BLaER1 (cell line): ENCODE data around the gene AXL.
A peak's percentile ranks its signal among the peaks of the same experiment; 100 is the strongest.
"Not testable (repeated sequence)": the region's sequence is repeated elsewhere in the genome, so short reads cannot be mapped to it uniquely, and the experiment has no call there.

Source experiments
- H3K27ac ChIP-seq: shearing (Covaris generic); formaldehyde crosslinking; 2 replicates; pipeline ENCODE4 v1.8.1; 2022
- H3K27me3 ChIP-seq: shearing (Covaris generic); formaldehyde crosslinking; 2 replicates; pipeline ENCODE4 v1.8.1; 2022
- H3K36me3 ChIP-seq: shearing (Covaris generic); formaldehyde crosslinking; 2 replicates; pipeline ENCODE4 v1.8.1; 2022
- H3K4me1 ChIP-seq: shearing (Covaris generic); formaldehyde crosslinking; 2 replicates; pipeline ENCODE4 v1.8.1; 2022
- H3K4me2 ChIP-seq: shearing (Covaris generic); formaldehyde crosslinking; 2 replicates; pipeline ENCODE4 v1.8.1; 2022
- H3K4me3 ChIP-seq: shearing (Covaris generic); formaldehyde crosslinking; 2 replicates; pipeline ENCODE4 v1.8.1; 2022
- H3K9ac ChIP-seq: shearing (Covaris generic); formaldehyde crosslinking; 2 replicates; pipeline ENCODE4 v1.8.1; 2022
- H3K9me3 ChIP-seq: shearing (Covaris generic); formaldehyde crosslinking; 2 replicates; pipeline ENCODE4 v1.8.1; 2022
- H4K20me1 ChIP-seq: shearing (Covaris generic); formaldehyde crosslinking; 2 replicates; pipeline ENCODE4 v1.8.1; 2022
- Cebpa-rat ChIP-seq: shearing (Covaris generic); IDR thresholded peaks from 2 replicates; pipeline ENCODE4 v1.8.1; 2022

Gene AXL

DNA sequence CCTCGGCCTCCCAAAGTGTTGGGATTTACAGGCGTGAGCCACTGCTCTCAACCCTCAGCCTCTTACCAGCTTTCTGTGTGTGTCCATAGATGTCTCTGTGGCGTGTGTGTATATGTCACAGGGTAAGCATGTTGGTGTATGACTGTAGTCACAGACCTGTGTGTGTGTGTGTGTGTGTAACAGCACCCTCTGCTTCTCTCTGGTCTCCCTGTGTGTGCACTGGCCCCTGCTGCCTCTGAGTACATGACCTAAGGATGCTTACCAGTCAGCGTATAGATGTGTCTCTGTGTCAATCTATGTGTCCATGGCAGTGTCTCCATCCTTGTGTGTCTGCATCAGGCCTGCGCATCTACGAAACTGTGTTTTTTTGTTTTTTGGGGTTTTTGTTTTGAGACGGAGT lies 5.6 kb downstream of the AXL start:
- Histone ChIP-seq H3K4me2 (no peak overlapping the region), H3K9me3 (no peaks in the 10 kb centered on the region), H3K36me3 (no peaks in the 10 kb centered on the region), H3K4me3 (no peak overlapping the region), H3K9ac (no peak overlapping the region), H3K27ac (no peak overlapping the region), H4K20me1 (no peaks in the 10 kb centered on the region), H3K4me1 (peaks cover 18% of the 10 kb centered on the region), H3K27me3 (peaks cover 12% of the 10 kb centered on the region)
- TF ChIP-seq Cebpa-rat = no peak

DNA sequence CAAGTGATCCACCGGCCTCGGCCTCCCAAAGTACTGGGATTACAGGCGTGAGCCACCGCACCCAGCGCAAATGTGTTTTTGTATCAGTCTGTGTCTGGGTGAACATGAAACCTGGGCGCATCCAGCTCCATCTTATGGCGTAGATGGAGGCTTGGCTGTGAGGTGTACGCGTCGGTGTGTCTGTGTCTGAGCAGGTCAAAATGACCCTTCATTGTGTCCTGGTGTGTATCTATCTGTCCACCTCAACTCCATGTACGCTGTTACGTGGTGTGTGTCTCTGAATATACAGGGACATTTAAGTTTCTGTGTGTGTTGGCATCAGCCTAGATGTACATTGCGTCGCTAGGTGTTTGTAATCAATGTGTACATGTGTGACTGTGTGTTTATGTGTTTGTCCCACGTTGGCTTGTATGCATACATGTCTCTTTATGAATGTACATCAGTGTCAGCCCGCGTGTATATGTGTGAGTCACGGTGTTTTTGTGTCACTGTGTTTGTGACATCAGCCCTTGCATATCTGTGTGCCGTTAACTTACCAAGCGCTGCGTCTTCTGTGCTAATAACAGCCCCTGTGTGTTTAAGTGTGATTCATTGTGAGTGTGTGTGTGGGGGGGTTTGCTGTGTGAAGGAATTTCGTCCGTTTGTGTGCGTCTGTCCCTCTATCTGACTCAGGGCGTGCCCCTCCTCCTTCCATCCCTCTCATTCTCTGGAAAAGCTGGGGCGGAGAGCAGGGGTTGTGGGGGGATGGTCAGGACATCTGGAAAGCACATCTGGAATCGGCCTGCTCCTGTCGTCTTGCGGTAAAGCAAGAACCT lies 6.4 kb downstream of the AXL start:
- peaks cover 13% of the 10 kb centered on the region for H3K4me1 ChIP-seq
- H3K9ac ChIP-seq = no peak overlapping the region

DNA sequence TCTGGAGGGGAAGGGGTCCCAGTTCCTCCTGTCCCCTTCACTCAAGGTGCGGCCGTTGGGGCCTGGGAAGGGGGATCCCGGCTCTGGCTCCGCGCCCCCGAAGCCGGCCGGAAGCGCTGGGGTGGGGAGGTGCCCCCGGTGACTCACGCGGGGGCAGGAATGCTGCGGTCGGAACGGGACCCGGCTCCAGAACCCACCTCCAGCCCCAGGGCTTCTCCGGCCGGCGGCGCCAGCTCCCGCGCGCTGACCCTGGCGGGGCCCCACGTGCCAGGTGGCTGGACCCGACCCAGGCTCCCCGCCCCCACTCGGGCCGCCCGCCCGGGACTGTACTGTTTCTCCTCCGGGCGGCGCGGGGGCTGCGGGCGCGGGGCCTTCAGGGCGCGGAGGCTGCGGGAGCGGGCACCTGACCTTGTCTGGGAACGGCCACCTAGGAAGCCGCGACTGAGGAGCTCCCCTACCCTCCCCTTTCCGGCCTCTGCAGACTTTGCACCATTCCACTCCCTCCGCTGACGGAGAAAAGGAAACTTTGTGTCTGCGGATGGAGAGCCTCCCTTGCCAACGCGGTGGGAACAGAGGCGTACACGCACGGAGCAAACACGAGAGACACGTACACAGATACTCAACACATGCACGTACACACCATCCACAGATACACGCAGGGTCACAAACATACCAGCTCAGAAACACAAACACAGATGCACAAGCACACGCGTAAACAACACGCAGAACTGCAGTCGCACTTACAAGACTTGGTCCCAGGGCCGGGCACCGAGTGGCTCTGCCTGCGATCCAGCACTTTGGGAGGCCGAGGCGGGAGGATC lies 7.2 kb downstream of the AXL start:
- Histone ChIP-seq H3K27me3 (no peaks in the 10 kb centered on the region), H3K36me3 (no peaks in the 10 kb centered on the region), H3K4me2 (no peak overlapping the region), H3K9ac (no peak overlapping the region), H3K27ac (no peak overlapping the region), H3K4me1 (peaks cover 8% of the 10 kb centered on the region), H3K4me3 (no peak overlapping the region), H3K9me3 (no peaks in the 10 kb centered on the region), H4K20me1 (no peaks in the 10 kb centered on the region)
- TF ChIP-seq Cebpa-rat = no peak

More for the DNA sequence above, 6.4 kb downstream of the AXL start:
- Histone ChIP-seq H3K27ac (no peak overlapping the region), H3K4me3 (no peak overlapping the region), H3K9me3 (no peaks in the 10 kb centered on the region), H3K27me3 (peaks cover 4% of the 10 kb centered on the region), H3K36me3 (no peaks in the 10 kb centered on the region), H4K20me1 (no peaks in the 10 kb centered on the region), H3K4me2 (no peak overlapping the region)
- TF ChIP-seq Cebpa-rat = no peak

DNA sequence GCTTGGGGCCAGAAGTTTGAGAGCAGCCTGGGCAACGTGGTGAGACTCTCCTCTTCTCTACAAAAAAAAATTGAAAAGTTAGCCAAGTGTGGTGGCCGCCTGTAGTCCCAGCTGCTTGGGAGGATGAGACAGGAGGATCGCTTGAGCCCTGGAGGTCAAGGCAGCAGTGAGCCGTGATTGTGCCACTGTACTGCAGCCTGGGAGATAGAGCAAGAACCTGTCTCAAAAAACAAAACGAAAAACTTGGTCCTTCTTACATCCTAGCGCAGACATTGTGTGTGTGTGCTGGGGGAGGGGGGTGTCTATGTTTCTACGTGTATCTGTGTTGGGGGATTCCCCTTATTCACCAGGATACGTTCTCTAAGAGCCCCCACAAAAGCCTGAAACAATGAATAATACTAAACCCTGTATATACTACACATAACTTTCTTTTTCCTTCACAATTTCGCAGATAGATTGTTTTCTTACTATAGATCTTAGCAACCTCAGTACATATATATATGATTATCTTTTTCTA lies 7.9 kb downstream of the AXL start:
- Histone ChIP-seq H3K4me3 (no peak overlapping the region), H3K36me3 (no peaks in the 10 kb centered on the region), H3K4me2 (no peak overlapping the region), H4K20me1 (no peaks in the 10 kb centered on the region), H3K27me3 (no peaks in the 10 kb centered on the region), H3K27ac (no peak overlapping the region), H3K4me1 (peaks cover 8% of the 10 kb centered on the region), H3K9ac (no peak overlapping the region), H3K9me3 (no peaks in the 10 kb centered on the region)
- no peak for TF ChIP-seq Cebpa-rat

DNA sequence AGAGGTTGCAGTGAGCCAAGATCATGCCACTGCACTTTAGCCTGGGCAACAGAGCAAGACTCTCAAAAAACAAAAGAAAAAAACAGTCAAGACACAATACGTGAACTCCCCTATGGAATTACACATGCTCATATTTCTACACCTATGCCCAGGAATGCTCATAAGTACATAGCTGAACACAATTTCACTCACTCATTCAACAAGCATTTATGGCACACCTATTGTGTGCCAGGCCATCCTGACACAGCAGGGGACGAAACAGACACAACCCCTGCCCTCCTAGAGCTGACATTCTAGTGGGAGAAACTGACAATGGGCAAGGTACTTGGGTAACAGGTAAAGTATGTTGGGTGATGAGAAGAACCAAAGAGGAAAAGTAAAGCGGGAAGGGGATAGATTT lies 9.5 kb downstream of the AXL start:
- no peak overlapping the region for H3K27ac ChIP-seq
- H3K4me1 ChIP-seq = peaks cover 8% of the 10 kb centered on the region
- no peak for TF ChIP-seq Cebpa-rat
- H4K20me1 ChIP-seq = no peaks in the 10 kb centered on the region
- no peaks in the 10 kb centered on the region for H3K9me3 ChIP-seq
- peak overlapping the region; percentile 39; the same call in 1 of the 2 replicates for H3K4me2 ChIP-seq
- H3K4me3 ChIP-seq = no peak overlapping the region
- no peaks in the 10 kb centered on the region for H3K36me3 ChIP-seq
- no peaks in the 10 kb centered on the region for H3K27me3 ChIP-seq
- H3K9ac ChIP-seq = no peak overlapping the region

DNA sequence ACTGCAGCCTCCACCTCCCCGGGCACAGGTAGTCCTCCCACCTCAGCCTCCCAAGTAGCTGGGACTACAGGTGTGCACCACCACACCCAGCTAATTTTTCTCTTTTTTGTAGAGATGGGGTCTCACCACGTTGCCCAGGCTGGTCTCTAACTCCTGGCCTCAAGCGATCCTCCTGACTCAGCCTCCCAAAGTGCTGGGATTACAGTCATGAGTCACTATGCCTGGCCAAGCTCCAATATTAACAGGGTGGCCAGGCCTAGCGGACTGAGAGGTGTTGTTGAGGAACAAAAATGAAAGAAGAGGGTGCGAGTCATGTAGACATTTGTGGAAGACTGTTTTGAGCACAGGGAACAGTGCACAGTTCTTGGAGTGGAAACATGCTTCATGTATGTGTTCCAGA lies 10.3 kb downstream of the AXL start:
- H3K4me2 ChIP-seq, H3K27ac ChIP-seq, H3K36me3 ChIP-seq: not testable (repeated sequence)

DNA sequence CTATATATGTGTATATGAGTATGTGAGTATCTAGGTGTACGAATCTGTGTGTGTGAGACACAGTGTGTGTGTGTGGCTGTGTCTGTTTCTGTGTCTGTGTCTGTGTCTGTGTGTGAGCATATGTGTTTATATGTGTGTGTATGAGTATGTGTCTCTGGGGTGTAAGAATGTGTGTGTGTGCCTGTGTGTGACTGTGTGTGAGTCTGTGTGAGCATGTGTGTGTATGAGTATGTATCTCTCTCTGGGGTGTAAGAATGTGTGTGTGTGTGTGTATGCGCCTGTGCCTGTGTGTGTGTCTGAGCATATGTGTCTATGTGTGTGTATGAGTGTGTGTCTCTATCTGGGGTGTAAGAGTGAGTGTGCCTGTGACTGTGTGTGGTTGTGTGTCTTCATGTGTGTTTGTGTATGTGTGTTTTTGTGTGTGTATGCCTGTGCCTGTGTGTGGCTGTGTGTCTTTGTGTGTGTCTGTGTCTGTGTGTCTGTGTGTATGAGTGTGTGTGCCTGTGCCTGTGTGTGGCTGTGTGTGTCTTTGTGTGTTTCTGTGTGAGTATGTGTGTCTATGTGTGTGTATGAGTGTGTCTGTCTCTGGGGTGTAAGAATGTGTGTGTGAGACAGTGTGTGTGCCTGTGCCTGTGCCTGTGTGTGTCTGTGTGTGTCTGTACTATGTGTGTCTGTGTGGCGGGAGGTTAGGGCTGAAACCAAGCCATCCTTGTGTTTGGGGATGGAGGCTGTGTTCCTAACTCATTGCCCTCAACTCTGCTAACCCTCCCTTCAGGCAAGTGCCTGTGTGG lies 11.2 kb downstream of the AXL start:
- Histone ChIP-seq H3K9me3 (no peaks in the 10 kb centered on the region), H3K4me1 (peaks cover 8% of the 10 kb centered on the region), H3K27ac (no peak overlapping the region), H3K4me2 (no peak overlapping the region), H3K9ac (no peak overlapping the region), H3K36me3 (no peaks in the 10 kb centered on the region), H3K4me3 (no peak overlapping the region), H3K27me3 (no peaks in the 10 kb centered on the region), H4K20me1 (no peaks in the 10 kb centered on the region)
- no peak for TF ChIP-seq Cebpa-rat

More for the DNA sequence above, 10.3 kb downstream of the AXL start:
- H3K9me3 ChIP-seq, H4K20me1 ChIP-seq, H3K9ac ChIP-seq, H3K4me3 ChIP-seq, H3K4me1 ChIP-seq, H3K27me3 ChIP-seq: not testable (repeated sequence)

DNA sequence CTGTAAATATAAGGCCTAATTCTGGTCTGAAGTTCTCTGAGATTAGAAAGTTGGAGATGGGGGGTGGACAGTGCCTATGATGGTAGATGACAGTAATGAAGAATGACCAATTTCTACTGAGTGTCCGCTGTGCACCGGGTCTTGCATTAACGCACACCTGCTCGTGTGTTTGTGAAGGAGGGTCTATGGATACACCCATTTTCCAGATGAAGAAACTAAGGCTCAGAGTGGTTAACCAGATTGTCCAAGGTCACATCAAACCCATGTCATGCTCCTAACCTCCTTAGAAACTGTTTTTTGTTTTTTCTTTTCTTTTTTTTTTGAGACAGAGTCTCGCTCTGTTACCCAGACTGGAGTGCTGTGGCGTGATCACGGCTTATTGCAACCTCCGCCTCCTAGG lies 13.7 kb downstream of the AXL start:
- H3K4me3 ChIP-seq = no peak overlapping the region
- no peaks in the 10 kb centered on the region for H3K36me3 ChIP-seq
- H3K4me2 ChIP-seq = no peak overlapping the region
- H4K20me1 ChIP-seq = no peaks in the 10 kb centered on the region
- H3K27me3 ChIP-seq = no peaks in the 10 kb centered on the region
- no peak for TF ChIP-seq Cebpa-rat
- no peak overlapping the region for H3K9ac ChIP-seq
- H3K4me1 ChIP-seq = peaks cover 7% of the 10 kb centered on the region
- H3K27ac ChIP-seq = no peak overlapping the region
- no peaks in the 10 kb centered on the region for H3K9me3 ChIP-seq

DNA sequence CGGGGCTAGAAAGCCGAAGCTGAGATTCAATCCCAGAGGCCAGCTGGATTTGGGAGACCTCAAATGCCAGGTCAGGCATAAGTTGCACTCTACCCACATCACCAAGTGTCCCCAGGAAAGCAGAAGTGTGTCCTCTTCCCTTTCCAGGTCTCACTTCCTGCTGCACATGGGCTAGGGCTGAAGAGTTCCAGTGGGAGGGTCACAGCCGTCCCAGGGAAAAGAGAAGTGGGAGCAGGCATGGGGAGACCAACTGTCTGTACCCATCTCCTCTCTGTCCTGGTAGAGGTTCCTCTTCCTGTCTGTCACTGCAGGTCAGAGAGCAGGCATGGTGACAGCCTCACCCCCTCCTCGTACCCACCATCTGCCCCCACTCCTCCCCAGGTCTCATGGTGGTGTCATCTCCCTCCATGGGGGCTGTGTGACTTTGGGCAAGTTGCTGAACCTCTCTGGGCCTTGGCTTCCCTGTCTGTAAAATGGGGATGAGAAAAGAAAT lies 14.8 kb downstream of the AXL start:
- H4K20me1 ChIP-seq = no peaks in the 10 kb centered on the region
- peaks cover 8% of the 10 kb centered on the region for H3K4me1 ChIP-seq
- no peaks in the 10 kb centered on the region for H3K36me3 ChIP-seq
- H3K9ac ChIP-seq = no peak overlapping the region
- H3K4me3 ChIP-seq = no peak overlapping the region
- H3K27me3 ChIP-seq = no peaks in the 10 kb centered on the region
- H3K9me3 ChIP-seq = no peaks in the 10 kb centered on the region
- no peak for TF ChIP-seq Cebpa-rat
- no peak overlapping the region for H3K4me2 ChIP-seq
- H3K27ac ChIP-seq = no peak overlapping the region
